Measurements from ENCODE around the gene WDR46.
"Not testable (repeated sequence)": the region's sequence is repeated elsewhere in the genome, so short reads cannot be mapped to it uniquely, and the experiment has no call there.

GRCh38 chr6:33262490-33262889 is 26.5 kb downstream of the WDR46 start:
- TF ChIP-seq CTCF, EZH2, EZH2phosphoT487 (IDR thresholded peaks at IDR 0.05): not testable (repeated sequence)

All from neural progenitor cell (in vitro differentiated cells).